Measurements from ENCODE around the gene MIF4GD. TPM values are rescaled to one million over a fixed set of nuclear protein-coding genes. Genes with fewer than 3 reads are reported as not detected.

MIF4GD gene
- total and polyA plus RNA-seq, 10 of the 15 experiments (the other 5 are each of a cell fraction or from before 2014, with no cell fraction given) = 22.8 to 96.2 (median 60.1) TPM

GRCh38 chr17:75271233-75271954, 363 bp upstream of the MIF4GD start (continued):
- TF ChIP-seq, protein P1, sequence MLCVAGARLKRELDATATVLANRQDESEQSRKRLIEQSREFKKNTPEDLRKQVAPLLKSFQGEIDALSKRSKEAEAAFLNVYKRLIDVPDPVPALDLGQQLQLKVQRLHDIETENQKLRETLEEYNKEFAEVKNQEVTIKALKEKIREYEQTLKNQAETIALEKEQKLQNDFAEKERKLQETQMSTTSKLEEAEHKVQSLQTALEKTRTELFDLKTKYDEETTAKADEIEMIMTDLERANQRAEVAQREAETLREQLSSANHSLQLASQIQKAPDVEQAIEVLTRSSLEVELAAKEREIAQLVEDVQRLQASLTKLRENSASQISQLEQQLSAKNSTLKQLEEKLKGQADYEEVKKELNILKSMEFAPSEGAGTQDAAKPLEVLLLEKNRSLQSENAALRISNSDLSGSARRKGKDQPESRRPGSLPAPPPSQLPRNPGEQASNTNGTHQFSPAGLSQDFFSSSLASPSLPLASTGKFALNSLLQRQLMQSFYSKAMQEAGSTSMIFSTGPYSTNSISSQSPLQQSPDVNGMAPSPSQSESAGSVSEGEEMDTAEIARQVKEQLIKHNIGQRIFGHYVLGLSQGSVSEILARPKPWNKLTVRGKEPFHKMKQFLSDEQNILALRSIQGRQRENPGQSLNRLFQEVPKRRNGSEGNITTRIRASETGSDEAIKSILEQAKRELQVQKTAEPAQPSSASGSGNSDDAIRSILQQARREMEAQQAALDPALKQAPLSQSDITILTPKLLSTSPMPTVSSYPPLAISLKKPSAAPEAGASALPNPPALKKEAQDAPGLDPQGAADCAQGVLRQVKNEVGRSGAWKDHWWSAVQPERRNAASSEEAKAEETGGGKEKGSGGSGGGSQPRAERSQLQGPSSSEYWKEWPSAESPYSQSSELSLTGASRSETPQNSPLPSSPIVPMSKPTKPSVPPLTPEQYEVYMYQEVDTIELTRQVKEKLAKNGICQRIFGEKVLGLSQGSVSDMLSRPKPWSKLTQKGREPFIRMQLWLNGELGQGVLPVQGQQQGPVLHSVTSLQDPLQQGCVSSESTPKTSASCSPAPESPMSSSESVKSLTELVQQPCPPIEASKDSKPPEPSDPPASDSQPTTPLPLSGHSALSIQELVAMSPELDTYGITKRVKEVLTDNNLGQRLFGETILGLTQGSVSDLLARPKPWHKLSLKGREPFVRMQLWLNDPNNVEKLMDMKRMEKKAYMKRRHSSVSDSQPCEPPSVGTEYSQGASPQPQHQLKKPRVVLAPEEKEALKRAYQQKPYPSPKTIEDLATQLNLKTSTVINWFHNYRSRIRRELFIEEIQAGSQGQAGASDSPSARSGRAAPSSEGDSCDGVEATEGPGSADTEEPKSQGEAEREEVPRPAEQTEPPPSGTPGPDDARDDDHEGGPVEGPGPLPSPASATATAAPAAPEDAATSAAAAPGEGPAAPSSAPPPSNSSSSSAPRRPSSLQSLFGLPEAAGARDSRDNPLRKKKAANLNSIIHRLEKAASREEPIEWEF (IDR thresholded peaks at IDR 0.05; ENCODE audit: insufficient replicate concordance, low read depth, low read length) = no peak
- TF ChIP-seq SP1 (IDR thresholded peaks at IDR 0.05; ENCODE audit: low read depth, low read length) (peak; percentile 62), ASH2L (IDR thresholded peaks at IDR 0.05; ENCODE audit: borderline replicate concordance, low read depth) (no peak), NR2F1 (conservative IDR thresholded peaks at IDR 0.05) (peak; percentile 91), TCF7 (IDR thresholded peaks at IDR 0.05; ENCODE audit: borderline replicate concordance) (no peak), HCFC1 (IDR thresholded peaks at IDR 0.05; ENCODE audit: low read length) (peak; percentile 65), MEF2B (IDR thresholded peaks at IDR 0.05; ENCODE audit: partially characterized antibody, poor library complexity, severe bottlenecking) (no peak), MEF2A (IDR thresholded peaks at IDR 0.05; ENCODE audit: insufficient read depth, low read depth, low read length) (0 out of 2 replicates have a peak, but pooled peaks have one; percentile 31), RAD51 (IDR thresholded peaks at IDR 0.05) (no peak), HDAC6 (IDR thresholded peaks at IDR 0.05; ENCODE audit: unreplicated experiment) (no peak), REST (IDR thresholded peaks at IDR 0.05; ENCODE audit: low read depth, low read length) (no peak), NFYA (IDR thresholded peaks at IDR 0.05; ENCODE audit: borderline replicate concordance, low read depth, low read length) (no peak), CHD4 (IDR thresholded peaks at IDR 0.05) (no peak), USF1 (IDR thresholded peaks at IDR 0.05; ENCODE audit: borderline replicate concordance, extremely low read length, insufficient read depth, low read depth, low read length) (no peak), CREB1 (IDR thresholded peaks at IDR 0.05; ENCODE audit: low read depth) (peak; percentile 90), ZBTB11 (CRISPR knock-in tag; IDR thresholded peaks at IDR 0.05) (peak; percentile 62), CBFB (IDR thresholded peaks at IDR 0.05; ENCODE audit: low read depth) (0 out of 2 replicates have a peak, but pooled peaks have one; percentile 54)
